Heart left ventricle (tissue), 13 donors: ENCODE results near the gene PLCB1.

ENCODE experiments used
- POLR2A ChIP-seq, 2 donors: fragments of 450-650 bp; IDR thresholded peaks; one replicate each; pipeline ENCODE4 v1.6.1; 2017; ENCODE audit warnings: antibody characterized with exemption in 2 of 2, mild to moderate bottlenecking in 2 of 2, moderate library complexity in 2 of 2
- TF ChIP-seq, protein P1 (sequence below), 12 donors: fragments of 200-600 bp; sonication (generic) in 4 of 12; IDR thresholded peaks; one replicate each; pipeline versions ENCODE4 v1.5.0 to v1.8.0; 2018 to 2022; ENCODE audit warnings: antibody characterized with exemption in 12 of 12, mild to moderate bottlenecking in 5 of 12
- donor health status: ischemic (EF 13 %, LVEDD 7.1; RV severe dilation, severe dysfunction).
- donor health status: DM: no; HTN: yes; CAD: no.
- donor health status: DM: no; HTN: no; CAD: no.
- donor health status: ischemic (EF 25% LVEDD 6.9; RV normal size, moderate dysfunction).
- donor health status: ischemic (EF 25% LVEDD 5.7; RV mildly dilated, moderate dysfunction).
- donor health status: ischemic (EF 35%, LVEDD 5.7; RV mildly dilated, moderate dysfunction).
- donor health status: nonischemic (EF 11% LVEDD 7.7; RV severe dilation, severe dysfunction).
- donor health status: DM: yes; HTN: yes; CAD: no.
- donor health status: PGD.
- donor health status: ischemic (EF 29% LVEDD 5.4; RV normal size, mild dysfunction).
- donor health status: nonischemic (EF 23%, LVEDD 6.1; RV moderate dilation, normal function).

DNA sequence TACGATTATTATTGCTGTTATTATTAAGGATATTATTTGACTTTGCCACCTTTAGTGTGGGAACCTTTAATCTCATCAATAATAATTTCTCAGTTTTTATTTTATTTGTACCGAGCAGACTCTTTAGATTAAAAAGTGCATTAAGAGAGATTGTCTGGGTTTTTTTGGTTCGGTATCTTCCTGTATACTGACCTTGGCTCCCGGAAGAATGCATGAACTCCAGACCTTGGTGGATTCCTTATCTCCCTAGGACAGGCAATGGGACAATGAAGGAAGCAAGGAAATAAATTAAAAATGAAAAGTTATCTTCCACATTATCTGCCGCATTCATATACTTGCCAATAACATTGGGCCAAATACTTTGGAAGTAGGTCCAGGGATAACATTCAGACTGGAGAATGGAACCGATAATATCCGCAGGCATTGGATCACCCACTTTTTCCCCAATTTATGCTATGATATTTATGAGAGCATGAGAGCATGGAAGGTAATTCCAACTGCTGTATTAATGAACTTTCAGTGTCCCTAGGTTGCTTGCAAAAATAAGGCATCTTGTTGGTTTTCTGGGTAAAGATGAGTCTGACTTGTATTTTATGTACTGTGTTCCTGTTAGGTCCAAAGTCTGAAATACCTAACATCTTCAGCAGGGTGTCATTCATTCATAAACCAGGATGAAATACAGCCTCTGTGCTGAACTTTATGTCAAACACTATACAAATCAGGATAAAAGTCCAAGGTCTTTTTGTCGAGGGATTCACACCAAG lies 232.1 kb downstream of the PLCB1 start:
- no peak for TF ChIP-seq POLR2A (IDR thresholded peaks at IDR 0.05)
- TF ChIP-seq, protein P1, sequence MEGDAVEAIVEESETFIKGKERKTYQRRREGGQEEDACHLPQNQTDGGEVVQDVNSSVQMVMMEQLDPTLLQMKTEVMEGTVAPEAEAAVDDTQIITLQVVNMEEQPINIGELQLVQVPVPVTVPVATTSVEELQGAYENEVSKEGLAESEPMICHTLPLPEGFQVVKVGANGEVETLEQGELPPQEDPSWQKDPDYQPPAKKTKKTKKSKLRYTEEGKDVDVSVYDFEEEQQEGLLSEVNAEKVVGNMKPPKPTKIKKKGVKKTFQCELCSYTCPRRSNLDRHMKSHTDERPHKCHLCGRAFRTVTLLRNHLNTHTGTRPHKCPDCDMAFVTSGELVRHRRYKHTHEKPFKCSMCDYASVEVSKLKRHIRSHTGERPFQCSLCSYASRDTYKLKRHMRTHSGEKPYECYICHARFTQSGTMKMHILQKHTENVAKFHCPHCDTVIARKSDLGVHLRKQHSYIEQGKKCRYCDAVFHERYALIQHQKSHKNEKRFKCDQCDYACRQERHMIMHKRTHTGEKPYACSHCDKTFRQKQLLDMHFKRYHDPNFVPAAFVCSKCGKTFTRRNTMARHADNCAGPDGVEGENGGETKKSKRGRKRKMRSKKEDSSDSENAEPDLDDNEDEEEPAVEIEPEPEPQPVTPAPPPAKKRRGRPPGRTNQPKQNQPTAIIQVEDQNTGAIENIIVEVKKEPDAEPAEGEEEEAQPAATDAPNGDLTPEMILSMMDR (IDR thresholded peaks at IDR 0.05) = no peak
